Testis (tissue), 3 donors: Measurements from ENCODE around the gene RAP1GAP2. TPM values are rescaled to one million over a fixed set of nuclear protein-coding genes. Genes with fewer than 3 reads are reported as not detected.
A peak's percentile ranks its signal among the peaks of the same experiment; 100 is the strongest.

Experiments
- DNase-seq: peaks from one replicate; pipeline ENCODE4 v3.0.0-alpha.2; 2019
- H3K27ac ChIP-seq, 2 donors: fragments of 200-600 bp; sonication (generic); one replicate each; pipeline ENCODE4 v1.5.1; 2019
- H3K27me3 ChIP-seq: fragments of 200-600 bp; sonication (generic); one replicate; pipeline ENCODE4 v1.5.1; 2019
- H3K36me3 ChIP-seq: fragments of 200-600 bp; sonication (generic); one replicate; pipeline ENCODE4 v1.5.1; 2017; ENCODE audit warnings: low read depth; ENCODE audit errors: missing control alignments
- H3K4me1 ChIP-seq: fragments of 200-600 bp; sonication (generic); one replicate; pipeline ENCODE4 v1.5.1; 2019
- H3K4me3 ChIP-seq, 2 donors: fragments of 200-600 bp; sonication (generic); one replicate each; pipeline ENCODE4 v1.5.1; 2017 to 2019
- H3K9me3 ChIP-seq: fragments of 200-600 bp; sonication (generic); one replicate; pipeline ENCODE4 v1.5.1; 2017
- POLR2A ChIP-seq: fragments of 450-650 bp; IDR thresholded peaks from one replicate; pipeline ENCODE4 v1.6.1; 2017; ENCODE audit warnings: antibody characterized with exemption, mild to moderate bottlenecking, moderate library complexity
- WGBS, 2 donors: methylation state at CpG; one replicate each; pipeline ENCODE4 v1.1.5; 2018; 5-methylcytosine and 5-hydroxymethylcytosine counted together
- intact Hi-C: fragments of 100-400 bp; cut with DNase I; formaldehyde crosslinking; loops from one replicate; pipeline ENCODE4 v1.15.1; 2023; ENCODE audit warnings: low total_unique reads
- polyA plus RNA-seq: library from polyadenylated mRNA; stranded (reverse); fragments of 350-450 nt; fragmentation: Illumina TruSeq; extraction: RNeasy Lipid Tissue Mini Kit (QIAGEN cat#74804); gene quantifications from one replicate; pipeline ENCODE4 v1.2.3, GENCODE V29; 2014; ENCODE audit warnings: low read depth, low replicate concordance; ENCODE audit not compliant: insufficient read depth
- total RNA-seq, 2 donors: library from RNA; depleted of rRNA; stranded (reverse); fragments of >200 nt; gene quantifications; one replicate each; pipeline ENCODE4 v1.2.3, GENCODE V29; 2016
- TF ChIP-seq, protein P1 (sequence below), 3 experiments: fragments of 450-650 bp in 2 of 3; fragments of 200-600 bp in 1 of 3; sonication (generic) in 1 of 3; IDR thresholded peaks; one replicate each; pipeline ENCODE4 v1.5.1; 2016 to 2019; ENCODE audit warnings: antibody characterized with exemption in 3 of 3, mild to moderate bottlenecking in 2 of 3, moderate library complexity in 1 of 3

RAP1GAP2 gene
- total and polyA plus RNA-seq, 3 donors from 2014 or later = 10.4 to 21.7 (median 15.1) TPM

DNA sequence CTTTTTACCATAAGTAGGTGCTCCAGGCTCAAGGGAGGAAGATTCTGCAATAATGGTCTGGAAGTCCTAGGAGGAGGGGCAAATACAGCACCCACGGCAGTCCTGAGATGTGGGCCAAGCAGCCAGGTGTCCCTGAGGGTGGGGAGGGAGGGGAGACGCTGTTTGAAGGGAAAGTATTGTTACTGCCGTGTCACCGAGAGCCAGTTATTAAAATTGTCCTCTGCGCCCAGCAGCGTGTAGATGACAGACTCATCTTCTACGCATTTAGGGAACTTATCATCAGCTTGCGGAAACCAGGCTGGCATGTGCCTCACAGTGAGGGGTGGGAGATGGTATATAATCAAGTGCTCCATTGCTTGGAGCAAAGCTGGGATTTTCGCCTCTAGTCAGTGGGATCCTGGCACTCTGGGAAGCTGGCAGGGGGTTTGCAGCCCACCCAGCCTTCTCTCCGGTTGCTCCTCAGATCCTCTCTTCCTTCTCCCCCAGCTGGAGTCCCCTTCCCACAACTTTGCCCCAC is 162.5 kb downstream of the RAP1GAP2 start:
- WGBS, 2 donors = 85 to 93% methylated on average over 9 to 10 of the region's 10 CpGs
- Histone ChIP-seq H3K27ac (no peak overlapping the region), H3K4me3 (no peak overlapping the region), H3K9me3 (no peaks in the 10 kb centered on the region), H3K4me1 (peaks cover 5% of the 10 kb centered on the region), H3K27me3 (no peaks in the 10 kb centered on the region), H3K36me3 (no peaks in the 10 kb centered on the region)
- intact Hi-C loops = no loop called here
- DNase-seq = peak; percentile 9
- TF ChIP-seq, protein P1, sequence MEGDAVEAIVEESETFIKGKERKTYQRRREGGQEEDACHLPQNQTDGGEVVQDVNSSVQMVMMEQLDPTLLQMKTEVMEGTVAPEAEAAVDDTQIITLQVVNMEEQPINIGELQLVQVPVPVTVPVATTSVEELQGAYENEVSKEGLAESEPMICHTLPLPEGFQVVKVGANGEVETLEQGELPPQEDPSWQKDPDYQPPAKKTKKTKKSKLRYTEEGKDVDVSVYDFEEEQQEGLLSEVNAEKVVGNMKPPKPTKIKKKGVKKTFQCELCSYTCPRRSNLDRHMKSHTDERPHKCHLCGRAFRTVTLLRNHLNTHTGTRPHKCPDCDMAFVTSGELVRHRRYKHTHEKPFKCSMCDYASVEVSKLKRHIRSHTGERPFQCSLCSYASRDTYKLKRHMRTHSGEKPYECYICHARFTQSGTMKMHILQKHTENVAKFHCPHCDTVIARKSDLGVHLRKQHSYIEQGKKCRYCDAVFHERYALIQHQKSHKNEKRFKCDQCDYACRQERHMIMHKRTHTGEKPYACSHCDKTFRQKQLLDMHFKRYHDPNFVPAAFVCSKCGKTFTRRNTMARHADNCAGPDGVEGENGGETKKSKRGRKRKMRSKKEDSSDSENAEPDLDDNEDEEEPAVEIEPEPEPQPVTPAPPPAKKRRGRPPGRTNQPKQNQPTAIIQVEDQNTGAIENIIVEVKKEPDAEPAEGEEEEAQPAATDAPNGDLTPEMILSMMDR (IDR thresholded peaks at IDR 0.05) = no peak
- no peak for TF ChIP-seq POLR2A

DNA sequence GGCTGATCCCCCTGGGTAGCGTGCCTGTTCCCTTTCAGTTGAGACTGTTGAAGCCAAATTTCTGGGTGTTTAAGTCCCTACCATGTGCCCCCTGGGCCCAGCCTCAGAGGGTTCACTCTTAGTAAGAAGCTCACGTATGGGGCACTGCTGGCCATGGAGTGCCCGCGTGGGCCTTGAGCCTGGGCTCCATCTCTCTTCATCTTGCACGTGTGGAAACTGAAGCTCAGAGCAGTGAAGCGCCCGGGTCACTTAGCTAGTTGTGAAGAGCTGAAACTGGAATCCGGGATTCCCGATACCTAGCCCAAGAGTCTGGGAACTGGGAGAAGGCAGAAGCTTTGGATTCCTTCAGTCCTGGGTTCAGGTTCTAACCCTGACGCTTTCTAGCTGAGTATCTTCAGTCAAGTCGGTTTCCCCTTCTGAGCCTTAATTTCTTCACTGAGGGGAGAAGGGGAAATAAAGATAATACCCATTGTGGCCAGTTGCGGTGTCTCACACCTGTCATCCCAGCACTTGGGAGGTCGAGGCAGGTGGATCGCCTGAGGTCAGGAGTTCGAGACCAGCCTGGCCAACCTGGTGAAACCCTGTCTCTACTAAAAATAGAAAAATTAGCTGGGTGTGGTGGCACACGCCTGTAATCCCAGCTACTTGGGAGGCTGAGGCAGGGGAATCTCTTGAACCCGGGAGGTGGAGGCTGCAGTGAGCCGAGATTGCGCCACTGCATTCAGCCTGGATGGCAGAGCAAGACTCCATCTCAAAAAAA is 163.3 kb downstream of the RAP1GAP2 start:
- Histone ChIP-seq H3K4me1 (peaks cover 5% of the 10 kb centered on the region), H3K36me3 (no peaks in the 10 kb centered on the region), H3K27me3 (no peaks in the 10 kb centered on the region), H3K9me3 (no peaks in the 10 kb centered on the region), H3K4me3 (no peak overlapping the region), H3K27ac (no peak overlapping the region)
- WGBS, 2 donors = 93 to 96% methylated on average over 19 of the region's 19 CpGs
- intact Hi-C loops = no loop called here
- TF ChIP-seq, protein P1 (IDR thresholded peaks at IDR 0.05) = no peak
- no peak for TF ChIP-seq POLR2A
- peak; percentile 11 for DNase-seq

DNA sequence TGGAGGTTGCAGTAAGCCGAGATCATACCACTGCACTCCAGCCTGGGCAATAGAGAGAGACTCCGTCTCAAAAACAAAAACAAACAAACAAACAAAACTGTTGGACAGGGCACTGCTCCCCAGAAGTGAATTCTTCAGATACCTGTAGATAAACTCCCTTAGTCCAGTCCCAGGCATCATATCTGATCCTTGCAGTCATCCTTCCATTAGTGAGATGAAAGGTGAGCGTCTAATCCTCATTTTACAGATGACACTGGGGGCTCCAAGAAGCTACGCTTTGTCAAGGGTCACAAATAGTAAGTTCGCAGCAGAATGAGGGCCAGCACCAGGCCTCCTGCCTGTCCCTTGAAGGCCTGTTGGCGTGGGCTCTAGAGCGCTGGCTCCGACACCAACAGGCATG is 165.2 kb downstream of the RAP1GAP2 start:
- DNase-seq = peak; percentile 6
- no peaks in the 10 kb centered on the region for H3K9me3 ChIP-seq
- no peaks in the 10 kb centered on the region for H3K36me3 ChIP-seq
- no peak overlapping the region for H3K4me3 ChIP-seq
- no peak overlapping the region for H3K27ac ChIP-seq
- TF ChIP-seq, protein P1 (IDR thresholded peaks at IDR 0.05) = no peak
- no peak for TF ChIP-seq POLR2A
- intact Hi-C loops = no loop called here
- H3K4me1 ChIP-seq = peaks cover 5% of the 10 kb centered on the region
- no peaks in the 10 kb centered on the region for H3K27me3 ChIP-seq
- 92 to 94% methylated on average over 8 of the region's 8 CpGs for WGBS, 2 donors

DNA sequence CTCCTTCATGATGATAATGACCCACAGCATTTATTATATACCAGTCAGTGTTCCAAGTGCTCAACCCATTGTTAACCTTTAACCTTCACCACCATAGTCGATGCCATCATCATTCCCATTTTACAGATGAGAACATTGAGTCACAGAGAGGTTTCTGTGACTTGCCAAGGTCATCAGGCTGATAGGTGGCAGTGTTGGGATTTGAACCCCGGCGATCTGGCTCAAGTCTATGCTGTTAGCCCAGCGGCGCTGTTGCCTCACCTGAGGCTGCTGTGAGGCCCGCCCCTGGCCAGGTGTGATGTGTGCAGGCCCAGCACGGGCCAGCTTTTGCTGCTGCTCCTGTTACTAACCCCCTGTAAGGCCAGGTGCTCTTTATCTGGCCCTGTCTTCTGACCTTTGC is 166.0 kb downstream of the RAP1GAP2 start:
- Histone ChIP-seq H3K9me3 (no peaks in the 10 kb centered on the region), H3K4me1 (peaks cover 5% of the 10 kb centered on the region), H3K36me3 (no peaks in the 10 kb centered on the region), H3K4me3 (no peak overlapping the region), H3K27me3 (no peaks in the 10 kb centered on the region), H3K27ac (no peak overlapping the region)
- 94% methylated on average over 7 of the region's 7 CpGs for WGBS, 2 donors
- intact Hi-C loops = no loop called here
- no peak for TF ChIP-seq POLR2A
- TF ChIP-seq, protein P1 (IDR thresholded peaks at IDR 0.05) = no peak
- no peak for DNase-seq

DNA sequence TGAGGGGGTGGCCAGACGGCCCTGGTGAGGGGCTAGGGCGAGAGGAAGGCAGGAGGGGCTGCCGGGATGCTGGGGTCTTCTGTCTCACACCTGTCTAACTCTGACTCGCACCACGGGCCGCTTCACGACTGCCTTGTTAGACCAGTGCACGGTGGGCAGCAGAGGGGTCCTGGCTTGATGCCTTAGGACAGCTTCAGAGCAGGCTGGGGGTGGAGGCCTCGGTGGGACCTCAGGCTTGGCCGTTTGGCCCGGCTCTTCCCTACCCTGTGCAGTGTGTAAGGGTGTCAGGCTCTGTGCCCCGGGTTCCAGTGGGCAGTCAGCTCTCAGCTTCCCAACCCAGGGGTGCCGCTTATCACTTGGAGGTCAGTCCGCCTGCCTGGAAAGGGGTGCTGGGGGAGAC is 166.5 kb downstream of the RAP1GAP2 start:
- WGBS, 2 donors = 85 to 93% methylated on average over 9 to 14 of the region's 14 CpGs
- intact Hi-C loops = no loop called here
- no peak overlapping the region for H3K27ac ChIP-seq

More for the DNA sequence above, 166.5 kb downstream of the RAP1GAP2 start:
- no peaks in the 10 kb centered on the region for H3K36me3 ChIP-seq
- H3K9me3 ChIP-seq = no peaks in the 10 kb centered on the region
- no peak for DNase-seq
- H3K27me3 ChIP-seq = no peaks in the 10 kb centered on the region
- no peak overlapping the region for H3K4me3 ChIP-seq
- no peak for TF ChIP-seq POLR2A
- TF ChIP-seq, protein P1 (IDR thresholded peaks at IDR 0.05) = no peak
- H3K4me1 ChIP-seq = peaks cover 5% of the 10 kb centered on the region
